GM10248 (cell line): ENCODE results near the gene BCL7C.

Source experiments
- CTCF ChIA-PET: fragments of 300-600 bp; sonication (Branson Sonifier 250); formaldehyde crosslinking; extraction: SDS; loops from one replicate; lab custom pipeline; 2021; ENCODE audit warnings: antibody characterized with exemption; lab: Yijun Ruan, JAX
- POLR2A ChIA-PET: fragments of 350-650 bp; sonication (Branson Sonifier 250); formaldehyde crosslinking; extraction: SDS; loops from one replicate; lab custom pipeline; 2020; ENCODE audit warnings: antibody characterized with exemption; lab: Yijun Ruan, JAX
- DNase-seq: peaks from one replicate; pipeline ENCODE4 v3.0.0; 2012; ENCODE audit errors: extremely low spot score
- TF ChIP-seq, protein P1 (sequence below): IDR thresholded peaks from 2 replicates; pipeline ENCODE4 v1.5.1; 2012; ENCODE audit warnings: mild to moderate bottlenecking, low read depth; ENCODE audit errors: extremely low read depth, missing control alignments, control extremely low read depth

Gene BCL7C

DNA sequence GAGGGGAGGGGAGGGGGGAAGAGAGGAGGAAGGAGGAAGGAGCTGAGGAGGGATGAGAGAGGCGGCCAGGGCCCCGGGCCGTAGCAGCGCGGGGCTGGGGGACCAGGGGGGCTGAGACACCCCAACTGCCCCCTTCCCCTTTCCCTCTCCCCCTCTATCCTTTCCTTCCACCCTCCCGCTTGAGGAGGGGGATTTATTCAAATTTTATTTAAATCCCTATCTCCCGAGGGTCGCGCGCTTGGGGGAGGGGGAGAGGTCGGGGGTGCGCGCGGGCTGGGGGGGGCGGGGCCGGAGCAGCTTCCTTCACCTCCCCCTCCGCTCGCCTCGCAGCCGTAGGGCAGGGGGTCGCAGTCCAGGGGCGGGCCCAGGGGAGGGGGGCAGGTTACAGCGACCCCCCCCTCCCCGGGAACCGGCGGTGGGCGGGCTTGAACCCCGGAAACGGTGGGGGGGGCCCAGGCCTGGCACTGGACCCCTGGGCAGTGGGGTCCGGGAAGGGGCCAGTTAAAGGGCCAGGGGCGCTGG, 29.7 kb upstream of the BCL7C start, which contains the start of gene FBXL19:
Gene FBXL19 (plus strand): TSS at position 19 of the 522 bp plus-strand sequence. CDS start 2,183 bp downstream, outside the sequence.
- no peak for DNase-seq
- TF ChIP-seq, protein P1, sequence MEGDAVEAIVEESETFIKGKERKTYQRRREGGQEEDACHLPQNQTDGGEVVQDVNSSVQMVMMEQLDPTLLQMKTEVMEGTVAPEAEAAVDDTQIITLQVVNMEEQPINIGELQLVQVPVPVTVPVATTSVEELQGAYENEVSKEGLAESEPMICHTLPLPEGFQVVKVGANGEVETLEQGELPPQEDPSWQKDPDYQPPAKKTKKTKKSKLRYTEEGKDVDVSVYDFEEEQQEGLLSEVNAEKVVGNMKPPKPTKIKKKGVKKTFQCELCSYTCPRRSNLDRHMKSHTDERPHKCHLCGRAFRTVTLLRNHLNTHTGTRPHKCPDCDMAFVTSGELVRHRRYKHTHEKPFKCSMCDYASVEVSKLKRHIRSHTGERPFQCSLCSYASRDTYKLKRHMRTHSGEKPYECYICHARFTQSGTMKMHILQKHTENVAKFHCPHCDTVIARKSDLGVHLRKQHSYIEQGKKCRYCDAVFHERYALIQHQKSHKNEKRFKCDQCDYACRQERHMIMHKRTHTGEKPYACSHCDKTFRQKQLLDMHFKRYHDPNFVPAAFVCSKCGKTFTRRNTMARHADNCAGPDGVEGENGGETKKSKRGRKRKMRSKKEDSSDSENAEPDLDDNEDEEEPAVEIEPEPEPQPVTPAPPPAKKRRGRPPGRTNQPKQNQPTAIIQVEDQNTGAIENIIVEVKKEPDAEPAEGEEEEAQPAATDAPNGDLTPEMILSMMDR, result no peak
- ChIA-PET POLR2A (interaction anchor here (0.6 kb wide), 1 partner anchor 47 kb away, joined by 4 read pairs; no protein-coding TSS in a partner anchor), CTCF (interaction anchor here (1.8 kb wide), 1 partner anchor 18 kb away, joined by 12 read pairs; no protein-coding TSS in a partner anchor)

DNA sequence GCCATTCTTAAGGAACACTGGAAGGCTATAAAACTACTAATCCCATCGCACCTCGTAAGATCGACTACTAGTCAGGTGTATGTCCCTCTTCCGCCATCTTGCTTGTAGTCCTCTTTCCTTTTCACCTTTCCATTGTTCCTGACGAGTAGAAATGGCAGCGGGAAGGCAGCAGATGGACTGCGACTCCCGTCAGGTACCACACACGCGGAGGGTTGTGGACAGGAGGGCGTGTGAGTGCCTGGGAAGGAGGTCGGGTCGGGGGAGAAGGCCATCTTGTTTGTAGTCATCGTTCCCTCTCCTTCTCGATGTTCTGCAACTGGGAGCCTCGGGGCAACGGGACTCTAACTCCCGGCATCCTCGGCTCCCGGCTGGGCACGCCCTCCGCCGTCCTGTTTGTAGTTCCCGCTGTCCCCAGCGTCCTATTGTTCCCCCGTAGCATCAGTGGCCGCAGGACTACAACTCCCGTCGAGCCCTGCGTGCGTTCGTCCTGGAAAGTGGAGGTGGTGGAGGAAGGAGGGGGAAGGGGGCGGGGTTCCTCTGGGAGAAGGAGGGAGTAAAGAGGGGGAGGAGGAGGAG, 29.2 kb upstream of the BCL7C start:
- ChIA-PET POLR2A (interaction anchor here (0.6 kb wide), 1 partner anchor 47 kb away, joined by 4 read pairs; no protein-coding TSS in a partner anchor), CTCF (no interaction called here)
- DNase-seq, result peak; percentile 95
- TF ChIP-seq, protein P1, result no peak

DNA sequence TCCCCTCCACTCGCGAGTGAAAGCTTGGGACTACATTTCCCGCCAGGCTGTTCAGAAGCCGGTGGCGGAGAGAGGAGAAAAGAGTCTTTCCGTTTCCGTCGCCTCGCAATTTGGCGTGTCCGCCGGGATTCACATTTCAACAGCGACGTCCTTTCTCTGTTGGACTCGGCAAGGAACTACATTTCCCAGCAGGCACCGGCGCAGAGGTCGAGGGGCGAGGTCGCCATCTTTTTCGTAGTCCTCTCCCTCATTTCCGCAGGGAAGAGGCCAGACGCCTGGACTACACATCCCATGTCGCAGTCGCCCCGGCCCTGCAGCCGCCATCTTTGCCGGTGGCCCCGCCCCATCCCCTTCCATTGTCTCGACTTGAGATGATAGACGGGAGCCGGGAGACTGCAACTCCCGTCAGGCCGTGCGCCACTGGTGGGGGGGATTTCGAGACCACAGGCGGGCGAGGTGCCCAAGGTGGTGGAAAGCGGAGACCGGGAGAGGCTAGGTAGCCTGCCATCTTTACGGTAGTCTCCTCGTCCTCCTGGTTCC, 28.6 kb upstream of the BCL7C start:
- CTCF ChIA-PET, result interaction anchor here (1.0 kb wide), 2 partner anchors 54 to 78 kb away, joined by 3 to 14 read pairs; no protein-coding TSS in a partner anchor
- POLR2A ChIA-PET, result no interaction called here
- TF ChIP-seq, protein P1, result no peak
- peak; percentile 94 for DNase-seq

DNA sequence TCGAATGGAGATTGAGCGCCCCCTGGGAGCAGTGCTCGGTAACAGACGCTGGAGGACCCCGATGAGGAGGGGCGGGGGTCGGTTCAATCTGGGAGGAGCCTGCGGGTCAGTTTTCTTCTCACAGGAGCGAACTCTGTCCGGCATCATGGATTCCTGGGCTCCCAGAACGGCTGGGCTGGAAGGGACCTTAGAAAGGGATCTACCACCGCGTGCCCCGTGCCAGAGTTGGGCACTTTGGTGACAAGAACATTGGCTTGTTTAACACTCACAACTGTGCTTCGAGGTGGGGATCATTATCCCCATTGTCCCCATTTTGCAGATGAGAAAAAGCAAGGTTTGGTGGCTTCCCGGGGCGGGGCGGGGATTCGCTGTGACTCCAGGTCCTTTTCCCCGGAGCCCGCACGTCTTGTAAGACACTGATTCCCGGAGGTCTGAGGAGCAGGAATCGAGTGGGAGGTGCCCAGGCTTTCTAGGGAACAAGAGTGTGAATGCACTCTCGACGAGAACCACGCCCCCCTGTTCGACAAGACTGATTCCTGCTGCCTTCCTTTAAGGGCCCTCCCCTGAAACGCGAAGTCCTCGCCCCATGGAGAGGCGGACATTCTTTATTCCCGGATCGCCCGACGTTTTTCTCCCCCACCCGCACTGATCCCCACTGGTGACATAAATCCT, 28.0 kb upstream of the BCL7C start:
- POLR2A ChIA-PET, result no interaction called here
- TF ChIP-seq, protein P1, result peak; percentile 85
- DNase-seq, result peak; percentile 75
- CTCF ChIA-PET, result interaction anchor here (1.0 kb wide), 4 partner anchors 20 to 78 kb away, joined by 3 to 14 read pairs (median 4); no protein-coding TSS in a partner anchor

DNA sequence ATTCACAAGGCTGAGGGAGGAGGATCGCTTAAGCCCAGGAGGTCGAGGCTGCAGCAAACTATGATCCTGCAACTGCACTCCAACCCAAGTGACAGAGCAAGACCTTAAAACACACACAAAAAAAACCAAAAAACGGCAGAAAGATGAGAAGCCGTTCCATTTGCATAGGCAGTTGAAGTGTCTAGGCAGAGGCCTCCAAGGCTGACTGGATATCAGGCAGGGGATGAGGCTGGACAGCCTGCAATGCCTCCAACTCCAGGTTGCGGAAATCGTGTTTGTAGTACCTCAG, 27.5 kb upstream of the BCL7C start:
- POLR2A ChIA-PET, result no interaction called here
- CTCF ChIA-PET, result interaction anchor here (1.0 to 2.4 kb wide), 3 partner anchors 19 to 76 kb away, joined by 4 to 13 read pairs (median 4); no protein-coding TSS in a partner anchor
- no peak for DNase-seq
- TF ChIP-seq, protein P1, result no peak

DNA sequence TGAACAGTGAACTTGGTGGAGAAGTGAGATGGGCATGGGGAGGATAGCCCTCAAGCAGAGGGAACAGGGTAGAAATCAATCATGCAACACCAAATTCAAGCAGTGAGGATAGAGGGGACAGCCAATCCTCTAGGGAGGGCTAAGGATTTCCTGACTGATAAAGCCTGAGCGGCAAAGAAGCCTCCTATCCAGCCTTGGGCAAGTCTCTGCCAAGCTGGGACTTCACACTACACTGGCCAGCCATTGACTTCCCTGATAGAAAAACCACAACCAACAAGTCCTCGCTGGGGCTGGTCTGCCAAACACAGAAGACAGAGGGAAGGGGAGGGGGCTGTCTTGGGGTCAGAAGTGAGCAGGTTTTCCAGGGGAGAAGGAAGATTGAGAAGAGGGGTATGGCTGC, 27.0 kb upstream of the BCL7C start:
- ChIA-PET CTCF (interaction anchor here (1.0 to 2.4 kb wide), 5 partner anchors 19 to 150 kb away, joined by 3 to 13 read pairs (median 4); no protein-coding TSS in a partner anchor), POLR2A (no interaction called here)
- DNase-seq, result no peak
- TF ChIP-seq, protein P1, result no peak
